Peyer's patch (tissue), 4 donors: Measurements from ENCODE around the gene SHC2. TPM values are rescaled to one million over a fixed set of nuclear protein-coding genes. Genes with fewer than 3 reads are reported as not detected.
A peak's percentile ranks its signal among the peaks of the same experiment; 100 is the strongest.
"Not testable (repeated sequence)": the region's sequence is repeated elsewhere in the genome, so short reads cannot be mapped to it uniquely, and the experiment has no call there.

Experiments used
- DNase-seq, 3 donors: peaks; one replicate each; pipeline ENCODE4 v3.0.0-alpha.2; 2017 to 2019
- H3K27ac ChIP-seq, 4 donors: fragments of 200-600 bp; sonication (generic); one replicate each; pipeline ENCODE4 v1.5.1; 2016 to 2019
- H3K27me3 ChIP-seq, 2 donors: fragments of 200-600 bp; sonication (generic); one replicate each; pipeline ENCODE4 v1.5.1; 2019
- H3K36me3 ChIP-seq, 3 donors: fragments of 200-600 bp; sonication (generic); one replicate each; pipeline ENCODE4 v1.5.1; 2016 to 2019
- H3K4me1 ChIP-seq, 4 donors: fragments of 200-600 bp; sonication (generic); one replicate each; pipeline ENCODE4 v1.5.1; 2016 to 2019
- H3K4me3 ChIP-seq, 4 donors: fragments of 200-600 bp; sonication (generic); 1 replicate in 3 of 4; 2 replicates in 1 of 4; pipeline ENCODE4 v1.5.1; 2016 to 2019; ENCODE audit warnings: mild to moderate bottlenecking in 1 of 4
- H3K9me3 ChIP-seq, 4 donors: fragments of 200-600 bp; sonication (generic); one replicate each; pipeline ENCODE4 v1.5.1; 2016 to 2019; ENCODE audit warnings: mild to moderate bottlenecking in 1 of 4
- CTCF ChIP-seq, 6 experiments: fragments of 450-650 bp in 4 of 6; fragments of 200-600 bp in 2 of 6; sonication (generic) in 1 of 6; IDR thresholded peaks; one replicate each; pipeline ENCODE4 v1.5.1; 2017 to 2019; ENCODE audit warnings: antibody characterized with exemption in 6 of 6, mild to moderate bottlenecking in 3 of 6, moderate library complexity in 1 of 6
- POLR2A ChIP-seq, 2 donors: fragments of 450-650 bp; IDR thresholded peaks; one replicate each; pipeline ENCODE4 v1.5.1; 2017; ENCODE audit warnings: antibody characterized with exemption in 2 of 2, mild to moderate bottlenecking in 2 of 2, moderate library complexity in 2 of 2
- total RNA-seq, 4 donors: library from RNA; depleted of rRNA; stranded (reverse); fragments of >200 nt; gene quantifications; one replicate each; pipeline ENCODE4 v1.1.0, GENCODE V29; 2016

Gene SHC2
- total RNA-seq, 4 donors from 2014 or later = 9.5 to 33.0 (median 18.3) TPM

DNA sequence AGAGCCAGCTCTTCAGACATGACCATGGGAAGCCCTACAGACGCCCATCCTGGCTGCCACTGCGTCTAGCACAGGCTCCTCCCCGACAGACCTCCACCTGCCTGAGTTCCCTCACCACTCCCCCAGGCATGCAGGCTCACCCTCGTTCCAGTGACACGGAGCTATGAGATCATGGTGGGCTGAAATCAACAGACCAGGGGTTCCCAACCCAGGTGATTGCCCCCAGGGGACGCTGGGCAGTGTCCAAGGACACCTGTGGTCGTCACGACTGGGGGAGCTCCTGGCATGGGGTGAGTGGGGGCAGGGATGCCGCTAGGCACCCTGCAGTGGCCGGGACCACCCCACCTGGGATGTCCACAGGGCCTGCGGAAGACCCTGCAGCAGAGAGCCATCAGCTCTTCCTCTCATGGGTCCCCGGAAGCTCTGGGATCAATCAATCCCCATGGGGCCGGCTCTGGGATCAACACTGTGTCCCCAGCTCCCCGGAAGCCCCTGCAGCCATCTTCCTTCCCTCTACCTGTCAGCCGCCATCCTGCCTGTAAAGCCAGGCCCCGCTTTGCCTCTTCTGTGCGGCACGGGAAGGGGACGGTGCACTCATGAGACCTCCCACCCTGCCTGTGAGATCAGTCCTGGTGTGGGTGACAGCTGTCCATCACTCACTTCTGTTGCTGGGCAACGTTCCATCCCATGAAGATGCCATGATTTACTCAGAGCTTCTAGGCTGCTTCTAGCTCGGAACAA is 22.7 kb upstream of the SHC2 start:
- Histone ChIP-seq H3K27ac (no peak overlapping the region), H3K4me3 (no peak overlapping the region), H3K9me3 (no peaks in the 10 kb centered on the region), H3K36me3 (no peaks in the 10 kb centered on the region), H3K27me3 (no peaks in the 10 kb centered on the region), H3K4me1 (peaks cover 0 to 10% (median 0%) of the 10 kb centered on the region in 4 donors)
- DNase-seq = no peak
- TF ChIP-seq POLR2A (IDR thresholded peaks at IDR 0.05) (no peak), CTCF (IDR thresholded peaks at IDR 0.05) (no peak)

DNA sequence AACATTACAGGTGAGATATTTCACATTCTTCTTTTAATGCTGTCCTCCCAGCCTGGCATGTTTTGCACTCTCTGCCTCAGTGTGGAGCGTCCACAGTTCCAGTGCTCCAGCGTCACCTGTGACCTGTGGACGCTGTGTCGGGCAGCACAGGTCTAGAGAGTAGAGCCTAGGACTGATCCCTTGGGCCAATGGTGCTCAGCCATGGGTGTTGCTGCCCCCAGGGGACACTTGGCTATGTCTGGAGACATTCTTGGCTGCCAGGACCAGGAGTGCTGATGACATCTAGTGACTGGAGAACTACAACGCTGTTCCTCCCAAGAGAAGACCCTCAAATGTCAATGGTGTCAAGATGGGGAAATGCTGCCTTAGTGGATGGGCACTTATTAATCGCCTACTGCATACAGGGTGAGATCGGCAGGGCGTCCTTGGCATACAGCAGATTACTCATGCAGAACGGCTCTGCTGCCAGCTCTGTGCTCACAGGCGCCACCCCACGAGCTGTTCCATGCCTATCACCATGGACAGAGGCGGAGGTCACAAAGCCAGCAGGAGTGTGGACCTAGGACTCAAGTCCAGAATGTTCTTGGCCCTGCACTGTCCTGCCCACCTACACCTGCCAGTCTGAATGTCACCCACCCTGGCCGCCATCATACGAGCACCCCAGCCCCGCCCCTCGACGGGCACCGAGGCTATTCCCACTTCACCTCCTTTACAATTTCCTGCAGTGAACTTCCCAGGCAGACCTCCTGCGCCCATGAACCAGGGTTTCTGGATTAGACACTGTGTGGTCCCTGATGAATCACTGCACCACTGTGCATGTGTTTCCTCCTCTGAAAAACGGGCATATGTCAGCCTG is 21.6 kb upstream of the SHC2 start:
- DNase-seq = no peak

GRCh38 chr19:481100-481499 is 20.3 kb upstream of the SHC2 start:
- H3K36me3 ChIP-seq, H3K4me1 ChIP-seq, H3K4me3 ChIP-seq, H3K9me3 ChIP-seq, DNase-seq, H3K27me3 ChIP-seq, H3K27ac ChIP-seq: not testable (repeated sequence)

More for the DNA sequence above, 21.6 kb upstream of the SHC2 start:
- no peak overlapping the region for H3K4me3 ChIP-seq
- H3K36me3 ChIP-seq = no peaks in the 10 kb centered on the region
- no peaks in the 10 kb centered on the region for H3K27me3 ChIP-seq
- no peaks in the 10 kb centered on the region for H3K9me3 ChIP-seq
- peaks cover 0 to 3% (median 0%) of the 10 kb centered on the region in 4 donors for H3K4me1 ChIP-seq
- TF ChIP-seq CTCF (IDR thresholded peaks at IDR 0.05) = no peak
- TF ChIP-seq POLR2A (IDR thresholded peaks at IDR 0.05) = no peak
- no peak overlapping the region for H3K27ac ChIP-seq

DNA sequence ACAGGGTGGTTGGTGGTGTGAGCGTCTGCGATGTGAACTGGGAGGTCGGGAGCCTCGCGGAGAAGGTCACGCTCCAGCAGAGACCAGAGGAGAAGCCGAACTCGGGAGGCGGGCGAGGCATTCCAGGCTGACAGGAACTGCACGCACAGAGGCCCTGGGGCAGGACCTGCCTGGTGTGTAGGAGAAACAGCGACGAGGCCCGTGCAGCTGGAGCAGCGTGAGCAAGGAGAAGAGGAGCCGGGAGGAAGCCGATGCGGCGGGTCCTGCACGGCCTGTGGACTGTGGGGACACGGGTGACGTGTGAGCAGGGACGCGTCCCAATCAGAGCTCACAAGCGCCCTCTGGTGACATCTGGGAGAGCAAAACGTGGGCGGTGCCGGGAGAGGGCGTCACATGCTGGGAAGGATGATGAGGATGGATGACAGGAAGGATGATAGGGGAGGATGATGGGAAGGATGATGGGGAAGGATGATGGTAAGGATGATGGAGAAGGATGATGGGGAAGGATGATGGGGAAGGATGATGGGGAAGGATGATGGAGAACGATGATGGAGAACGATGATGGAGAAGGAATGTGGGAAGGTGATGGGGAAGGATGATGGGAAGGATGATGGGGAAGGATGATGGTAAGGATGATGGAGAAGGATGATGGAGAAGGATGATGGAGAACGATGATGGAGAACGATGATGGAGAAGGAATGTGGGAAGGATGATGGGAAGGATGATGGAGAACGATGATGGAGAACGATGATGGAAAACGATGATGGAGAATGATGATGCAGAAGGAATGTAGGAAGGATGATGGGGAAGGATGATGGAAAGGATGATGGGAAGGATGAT is 19.4 kb upstream of the SHC2 start:
- Histone ChIP-seq H3K4me3 (peak overlapping the region in 1 of 4 donors; percentile 27), H3K27ac (no peak overlapping the region), H3K4me1 (peaks cover 0 to 3% (median 0%) of the 10 kb centered on the region in 4 donors), H3K27me3 (no peaks in the 10 kb centered on the region), H3K9me3 (no peaks in the 10 kb centered on the region), H3K36me3 (no peaks in the 10 kb centered on the region)
- peak in 2 of 3 donors; percentile 80 to 84 for DNase-seq
- TF ChIP-seq CTCF (IDR thresholded peaks at IDR 0.05) (peak in 4 of 6 experiments; percentile 48 to 72 (median 63)), POLR2A (IDR thresholded peaks at IDR 0.05) (no peak)

- no peaks in the 10 kb centered on the region for H3K27me3 ChIP-seq
- no peak for TF ChIP-seq POLR2A (IDR thresholded peaks at IDR 0.05)
- TF ChIP-seq CTCF (IDR thresholded peaks at IDR 0.05) = no peak
- H3K27ac ChIP-seq = no peak overlapping the region
- H3K36me3 ChIP-seq = no peaks in the 10 kb centered on the region
- no peak overlapping the region for H3K4me3 ChIP-seq
- DNase-seq = no peak
- H3K4me1 ChIP-seq = peaks cover 0 to 3% (median 0%) of the 10 kb centered on the region in 4 donors
- no peaks in the 10 kb centered on the region for H3K9me3 ChIP-seq
Measured at GRCh38 chr19:478976-479375, 18.1 kb upstream of the SHC2 start.
